Measurements from ENCODE around the gene PPP5C. TPM values are rescaled to one million over a fixed set of nuclear protein-coding genes. Genes with fewer than 3 reads are reported as not detected.

PPP5C gene
- polyA plus RNA-seq (99.3 and 120 TPM in 2 replicates), polyA minus RNA-seq (79.1 and 79.8 TPM in 2 replicates)

GRCh38 chr19:46346821-46347571 lies at the start of gene PPP5C:
PPP5C (plus strand) TSS chr19:46347087; CDS start chr19:46347097, 10 bp downstream.
- peak within 1 kb of the TSS; percentile 100 for H2AFZ ChIP-seq (ENCODE audit: low read depth, low read length)
- peaks cover 6% of the 10 kb centered on the region for H4K20me1 ChIP-seq (ENCODE audit: insufficient read depth)
- H3K27ac ChIP-seq (ENCODE audit: low read length): peak within 1 kb of the TSS; percentile 92
- H3K36me3 ChIP-seq (ENCODE audit: insufficient read depth, low read length): no peaks in the 10 kb centered on the region
- H3K4me2 ChIP-seq (ENCODE audit: low read length): peak within 1 kb of the TSS; percentile 80
- H3K9me3 ChIP-seq (ENCODE audit: low read length): no peaks in the 10 kb centered on the region
- H3K4me3 ChIP-seq (ENCODE audit: low read length): peak within 1 kb of the TSS; percentile 100
- no peaks in the 10 kb centered on the region for H3K9me2 ChIP-seq (ENCODE audit: insufficient read depth, low read length)
- peak within 1 kb of the TSS; percentile 99 for H3K9ac ChIP-seq (ENCODE audit: low read length)
- no peaks in the 10 kb centered on the region for H3K27me3 ChIP-seq (ENCODE audit: insufficient read depth, low read depth, low read length)
- TF ChIP-seq RAD21 (conservative IDR thresholded peaks at IDR 0.05) (peak; percentile 59), CTCF (IDR thresholded peaks at IDR 0.05; ENCODE audit: poor library complexity, severe bottlenecking) (peak; percentile 99), EZH2 (IDR thresholded peaks at IDR 0.05; ENCODE audit: borderline replicate concordance, insufficient read depth, low read length, poor library complexity, severe bottlenecking) (no peak), REST (IDR thresholded peaks at IDR 0.05; ENCODE audit: borderline replicate concordance) (peak; percentile 70), POLR2AphosphoS5 (IDR thresholded peaks at IDR 0.05) (peak; percentile 89), TAF1 (IDR thresholded peaks at IDR 0.05; ENCODE audit: low read depth) (peak; percentile 80), SMC3 (conservative IDR thresholded peaks at IDR 0.05; ENCODE audit: poor library complexity) (peak; percentile 67), MXI1 (conservative IDR thresholded peaks at IDR 0.05; ENCODE audit: poor library complexity, severe bottlenecking) (peak; percentile 82), EP300 (conservative IDR thresholded peaks at IDR 0.05; ENCODE audit: poor library complexity, severe bottlenecking) (peak; percentile 41)
- H3K79me2 ChIP-seq (replicated peaks; ENCODE audit: insufficient read depth, low read length): peaks cover 34% of the 10 kb centered on the region
- H3F3A ChIP-seq (ENCODE audit: insufficient read depth, low read length, poor library complexity, severe bottlenecking): no peaks in the 10 kb centered on the region

- no peak overlapping the region for H3K9ac ChIP-seq (ENCODE audit: low read length)
Observed at GRCh38 chr19:46297700-46298478, 49.0 kb upstream of the PPP5C start.

More at GRCh38 chr19:46297700-46298478, 49.0 kb upstream of the PPP5C start:
- Histone ChIP-seq H3K79me2 (replicated peaks; ENCODE audit: insufficient read depth, low read length) (no peaks in the 10 kb centered on the region), H2AFZ (ENCODE audit: low read depth, low read length) (no peak overlapping the region), H3K4me3 (ENCODE audit: low read length) (peak overlapping the region; percentile 84), H3K27ac (ENCODE audit: low read length) (no peak overlapping the region), H3K36me3 (ENCODE audit: insufficient read depth, low read length) (no peaks in the 10 kb centered on the region), H3F3A (ENCODE audit: insufficient read depth, low read length, poor library complexity, severe bottlenecking) (no peaks in the 10 kb centered on the region), H3K9me3 (ENCODE audit: low read length) (no peaks in the 10 kb centered on the region), H3K9me2 (ENCODE audit: insufficient read depth, low read length) (no peaks in the 10 kb centered on the region), H3K27me3 (ENCODE audit: insufficient read depth, low read depth, low read length) (no peaks in the 10 kb centered on the region), H4K20me1 (ENCODE audit: insufficient read depth) (no peaks in the 10 kb centered on the region), H3K4me2 (ENCODE audit: low read length) (no peak overlapping the region)
- no peak for TF ChIP-seq EZH2 (IDR thresholded peaks at IDR 0.05; ENCODE audit: borderline replicate concordance, insufficient read depth, low read length, poor library complexity, severe bottlenecking)
- no peak for TF ChIP-seq REST (IDR thresholded peaks at IDR 0.05; ENCODE audit: borderline replicate concordance)
- TF ChIP-seq CTCF (IDR thresholded peaks at IDR 0.05; ENCODE audit: poor library complexity, severe bottlenecking): no peak
- TF ChIP-seq POLR2AphosphoS5 (IDR thresholded peaks at IDR 0.05): no peak
- no peak for TF ChIP-seq EP300 (conservative IDR thresholded peaks at IDR 0.05; ENCODE audit: poor library complexity, severe bottlenecking)
- TF ChIP-seq MXI1 (conservative IDR thresholded peaks at IDR 0.05; ENCODE audit: poor library complexity, severe bottlenecking): no peak
- TF ChIP-seq SMC3 (conservative IDR thresholded peaks at IDR 0.05; ENCODE audit: poor library complexity): no peak
- no peak for TF ChIP-seq TAF1 (IDR thresholded peaks at IDR 0.05; ENCODE audit: low read depth)
